Heart right ventricle (tissue), 16 donors: ENCODE results near the gene FGL2. TPM values are rescaled to one million over a fixed set of nuclear protein-coding genes. Genes with fewer than 3 reads are reported as not detected.
"Not testable (repeated sequence)": the region's sequence is repeated elsewhere in the genome, so short reads cannot be mapped to it uniquely, and the experiment has no call there.

Experiments
- ATAC-seq, 8 donors: fragments of 200-7000 bp; cut with Tn5 transposase; one replicate each; pipeline ENCODE4 v1.9.1; 2020; ENCODE audit warnings: mild to moderate bottlenecking in 8 of 8, moderate library complexity in 8 of 8, moderate number of reproducible peaks in 1 of 8
- DNase-seq, 2 donors: peaks; one replicate each; pipeline ENCODE4 v3.0.0-alpha.2; 2020
- H3K27ac ChIP-seq, 10 donors: fragments of 200-600 bp; sonication (generic) in 2 of 10; one replicate each; pipeline versions ENCODE4 v1.5.0 to v1.8.0; 2020 to 2022; ENCODE audit warnings: mild to moderate bottlenecking in 3 of 10
- H3K27me3 ChIP-seq, 7 donors: fragments of 200-600 bp; one replicate each; pipeline ENCODE4 v1.8.0; 2021 to 2022; ENCODE audit warnings: mild to moderate bottlenecking in 2 of 7
- H3K36me3 ChIP-seq, 9 donors: fragments of 200-600 bp; sonication (generic) in 1 of 9; one replicate each; pipeline versions ENCODE4 v1.5.0 to v1.8.0; 2020 to 2022; ENCODE audit warnings: mild to moderate bottlenecking in 2 of 9
- H3K4me1 ChIP-seq, 9 donors: fragments of 200-600 bp; sonication (generic) in 1 of 9; one replicate each; pipeline versions ENCODE4 v1.5.0 to v1.8.0; 2020 to 2022; ENCODE audit warnings: mild to moderate bottlenecking in 4 of 9
- H3K4me3 ChIP-seq, 10 donors: fragments of 200-600 bp; sonication (generic) in 2 of 10; one replicate each; pipeline versions ENCODE4 v1.5.0 to v1.8.0; 2020 to 2022; ENCODE audit warnings: mild to moderate bottlenecking in 7 of 10, moderate library complexity in 2 of 10
- H3K9me3 ChIP-seq, 11 donors: fragments of 200-600 bp in 10 of 11; sonication (generic) in 2 of 11; one replicate each; pipeline versions ENCODE4 v1.5.0 to v1.8.0; 2013 to 2022; ENCODE audit warnings: mild to moderate bottlenecking in 2 of 11, control low read depth in 1 of 11, moderate library complexity in 1 of 11
- WGBS, 2 donors: extraction: QIAGEN DNeasy Blood & Tissue Kit; methylation state at CpG; one replicate each; pipeline ENCODE4 v1.1.7; 2013; ENCODE audit warnings: inconsistent platforms in 1 of 2; 5-methylcytosine and 5-hydroxymethylcytosine counted together
- intact Hi-C, 10 donors: fragments of 100-400 bp; cut with DNase I; formaldehyde crosslinking; loops; one replicate each; pipeline versions ENCODE4 v1.11.1 to v1.14.2; 2022
- polyA plus RNA-seq, 2 donors: library from polyadenylated mRNA; stranded (reverse); fragments of 200-250 nt; gene quantifications; one replicate each; pipeline ENCODE4 v1.2.3, GENCODE V29; 2013
- total RNA-seq, 10 donors: library from RNA; stranded (reverse); fragmentation: NEBNext Ultra II Directional in 3 of 10; extraction: Animal tissue kit (Norgen Biotek cat#: 25700) in 3 of 10; gene quantifications; one replicate each; pipeline versions ENCODE4 v1.2.1 to v1.2.4, GENCODE V29; 2021 to 2023
- TF ChIP-seq, protein P1 (sequence below), 9 donors: fragments of 200-600 bp; sonication (generic) in 2 of 9; IDR thresholded peaks; one replicate each; pipeline versions ENCODE4 v1.5.0 to v1.8.0; 2021 to 2022; ENCODE audit warnings: antibody characterized with exemption in 9 of 9, mild to moderate bottlenecking in 5 of 9, moderate library complexity in 1 of 9
- donor health status: Arrhythmogenic right ventricular cardiomyopathy.
- donor health status: ischemic (EF 13 %, LVEDD 7.1; RV severe dilation, severe dysfunction).
- donor health status: healthy with polysubstance abuse.
- donor health status: DM: no; HTN: yes; CAD: no.
- donor health status: DM: no; HTN: no; CAD: no.
- donor health status: ischemic (EF 25% LVEDD 6.9; RV normal size, moderate dysfunction).
- donor health status: ischemic (EF 25% LVEDD 5.7; RV mildly dilated, moderate dysfunction).
- donor health status: healthy.
- donor health status: DM: yes; HTN: yes; CAD: no.
- donor health status: Ischemic cardiomyopathy.
- donor health status: ischemic (EF 35%, LVEDD 5.7; RV mildly dilated, moderate dysfunction).
- donor health status: nonischemic (EF 11% LVEDD 7.7; RV severe dilation, severe dysfunction).
- donor health status: DM: yes; HTN: yes; CAD: no.
- donor health status: PGD.
- donor health status: ischemic (EF 29% LVEDD 5.4; RV normal size, mild dysfunction).
- donor health status: nonischemic (EF 23%, LVEDD 6.1; RV moderate dilation, normal function).

Gene FGL2
- total and polyA plus RNA-seq, 12 donors: 3.4 to 41.3 (median 8.2) TPM

DNA sequence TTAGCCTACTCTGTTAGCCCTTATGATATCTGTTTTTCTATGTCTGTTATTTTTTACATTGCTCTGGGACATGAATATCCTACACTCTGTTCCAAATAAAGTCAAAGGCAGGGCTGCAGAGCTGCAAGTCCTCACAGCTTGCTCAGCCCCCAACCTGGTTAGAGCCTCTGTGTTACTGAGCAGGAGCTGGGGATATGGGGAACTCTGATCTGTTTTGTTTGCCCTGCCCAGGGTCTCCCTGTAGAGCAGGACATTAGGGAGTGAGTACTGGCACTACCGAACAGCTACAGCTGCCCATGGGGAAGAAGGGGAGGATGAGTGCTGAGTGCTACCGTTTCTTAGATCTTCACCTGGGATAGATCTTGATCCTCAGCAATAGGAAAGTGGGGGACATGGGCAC is 32.8 kb upstream of the FGL2 start:
- TF ChIP-seq, protein P1, sequence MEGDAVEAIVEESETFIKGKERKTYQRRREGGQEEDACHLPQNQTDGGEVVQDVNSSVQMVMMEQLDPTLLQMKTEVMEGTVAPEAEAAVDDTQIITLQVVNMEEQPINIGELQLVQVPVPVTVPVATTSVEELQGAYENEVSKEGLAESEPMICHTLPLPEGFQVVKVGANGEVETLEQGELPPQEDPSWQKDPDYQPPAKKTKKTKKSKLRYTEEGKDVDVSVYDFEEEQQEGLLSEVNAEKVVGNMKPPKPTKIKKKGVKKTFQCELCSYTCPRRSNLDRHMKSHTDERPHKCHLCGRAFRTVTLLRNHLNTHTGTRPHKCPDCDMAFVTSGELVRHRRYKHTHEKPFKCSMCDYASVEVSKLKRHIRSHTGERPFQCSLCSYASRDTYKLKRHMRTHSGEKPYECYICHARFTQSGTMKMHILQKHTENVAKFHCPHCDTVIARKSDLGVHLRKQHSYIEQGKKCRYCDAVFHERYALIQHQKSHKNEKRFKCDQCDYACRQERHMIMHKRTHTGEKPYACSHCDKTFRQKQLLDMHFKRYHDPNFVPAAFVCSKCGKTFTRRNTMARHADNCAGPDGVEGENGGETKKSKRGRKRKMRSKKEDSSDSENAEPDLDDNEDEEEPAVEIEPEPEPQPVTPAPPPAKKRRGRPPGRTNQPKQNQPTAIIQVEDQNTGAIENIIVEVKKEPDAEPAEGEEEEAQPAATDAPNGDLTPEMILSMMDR (IDR thresholded peaks at IDR 0.05): no peak
- intact Hi-C loops: no loop called here
- ATAC-seq (no peak), DNase-seq (no peak)
- WGBS, 2 donors: 87% methylated on average over 2 of the region's 2 CpGs
- peaks cover 0 to 23% (median 7%) of the 10 kb centered on the region in 11 donors for H3K9me3 ChIP-seq
- peaks cover 0 to 7% (median 0%) of the 10 kb centered on the region in 9 donors for H3K36me3 ChIP-seq
- H3K4me3 ChIP-seq: no peak overlapping the region
- no peaks in the 10 kb centered on the region for H3K27me3 ChIP-seq
- no peak overlapping the region for H3K27ac ChIP-seq
- peaks cover 0 to 8% (median 0%) of the 10 kb centered on the region in 9 donors for H3K4me1 ChIP-seq

DNA sequence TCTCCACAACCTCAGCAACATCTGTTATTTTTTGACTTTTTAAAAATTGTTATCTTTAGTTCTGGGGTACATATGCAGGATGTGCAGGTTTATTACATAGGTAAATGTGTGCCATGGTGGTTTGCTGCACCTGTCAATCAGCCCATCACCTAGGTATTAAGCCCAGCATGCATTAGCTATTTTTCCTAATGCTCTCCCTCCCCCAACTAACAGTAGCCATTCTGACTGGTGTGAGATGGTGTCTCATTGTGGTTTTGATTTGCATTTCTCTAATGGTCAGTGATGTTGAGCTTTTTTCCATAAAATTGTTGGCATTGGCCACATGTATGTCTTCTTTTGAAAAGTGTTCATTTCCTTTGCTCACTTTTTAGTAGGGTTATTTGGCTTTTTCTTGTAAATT is 29.2 kb upstream of the FGL2 start:
- peaks cover 0 to 23% (median 7%) of the 10 kb centered on the region in 11 donors for H3K9me3 ChIP-seq
- H3K27ac ChIP-seq, H3K36me3 ChIP-seq, H3K27me3 ChIP-seq, H3K4me1 ChIP-seq, ATAC-seq, H3K4me3 ChIP-seq, DNase-seq, intact Hi-C loops: not testable (repeated sequence)

DNA sequence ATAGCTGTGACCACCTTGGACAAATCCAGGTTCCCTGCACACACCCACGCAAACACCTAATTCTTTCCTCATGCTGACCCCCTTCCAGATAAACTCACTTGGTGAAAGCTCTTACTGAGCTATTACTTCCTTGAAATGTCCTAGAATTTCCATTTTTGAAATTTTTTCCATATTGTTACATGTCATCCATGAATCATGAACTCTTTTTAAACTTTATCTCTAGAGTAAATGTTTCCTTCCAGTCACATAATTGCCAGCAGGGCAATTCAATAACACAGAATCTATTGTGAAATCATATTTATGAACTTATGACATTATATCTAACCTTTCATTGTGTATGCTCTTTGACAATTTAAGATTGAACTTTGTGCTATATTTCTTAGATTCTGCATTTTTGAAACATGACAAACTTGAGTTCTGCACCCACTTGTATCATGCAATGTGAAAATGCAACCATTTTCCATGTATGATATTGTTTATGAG is 26.8 kb upstream of the FGL2 start:
- ATAC-seq (peak in 1 of 8 donors; percentile 25), DNase-seq (no peak)
- 87 to 89% methylated on average over 1 of the region's 1 CpG for WGBS, 2 donors
- Histone ChIP-seq H3K9me3 (peaks cover 0 to 23% (median 7%) of the 10 kb centered on the region in 11 donors), H3K27me3 (no peaks in the 10 kb centered on the region), H3K36me3 (no peaks in the 10 kb centered on the region), H3K4me3 (no peak overlapping the region), H3K4me1 (peaks cover 0 to 18% (median 0%) of the 10 kb centered on the region in 9 donors), H3K27ac (no peak overlapping the region)
- TF ChIP-seq, protein P1 (IDR thresholded peaks at IDR 0.05): no peak
- intact Hi-C loops: no loop called here

DNA sequence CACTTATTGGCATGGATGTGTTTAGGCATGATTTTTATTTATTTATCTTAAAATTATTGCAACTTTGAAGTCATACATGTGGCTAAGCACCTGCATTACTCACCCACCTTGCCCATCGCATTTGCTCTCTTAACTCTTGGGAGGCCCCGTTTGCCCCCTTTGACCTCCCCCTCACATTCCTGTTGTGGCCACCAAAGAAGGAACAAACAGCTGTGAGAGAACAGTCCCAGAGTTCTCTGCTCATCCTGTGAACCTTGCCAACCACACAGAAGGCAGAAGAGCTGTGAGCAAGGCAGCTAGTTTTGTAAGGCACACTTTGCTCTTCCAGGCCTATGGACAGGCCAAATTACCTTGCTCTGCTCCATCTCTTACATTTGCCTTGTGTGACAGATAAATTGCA is 23.6 kb upstream of the FGL2 start:
- DNase-seq (no peak), ATAC-seq (peak in 3 of 8 donors; percentile 25 to 57 (median 40))
- Histone ChIP-seq H3K9me3 (peaks cover 0 to 13% (median 0%) of the 10 kb centered on the region in 11 donors), H3K4me3 (no peak overlapping the region), H3K4me1 (peaks cover 0 to 18% (median 0%) of the 10 kb centered on the region in 9 donors), H3K27me3 (no peaks in the 10 kb centered on the region), H3K27ac (no peak overlapping the region), H3K36me3 (no peaks in the 10 kb centered on the region)
- TF ChIP-seq, protein P1 (IDR thresholded peaks at IDR 0.05): no peak
- intact Hi-C loops: no loop called here
- WGBS, 2 donors: 74 to 78% methylated on average over 2 of the region's 2 CpGs

DNA sequence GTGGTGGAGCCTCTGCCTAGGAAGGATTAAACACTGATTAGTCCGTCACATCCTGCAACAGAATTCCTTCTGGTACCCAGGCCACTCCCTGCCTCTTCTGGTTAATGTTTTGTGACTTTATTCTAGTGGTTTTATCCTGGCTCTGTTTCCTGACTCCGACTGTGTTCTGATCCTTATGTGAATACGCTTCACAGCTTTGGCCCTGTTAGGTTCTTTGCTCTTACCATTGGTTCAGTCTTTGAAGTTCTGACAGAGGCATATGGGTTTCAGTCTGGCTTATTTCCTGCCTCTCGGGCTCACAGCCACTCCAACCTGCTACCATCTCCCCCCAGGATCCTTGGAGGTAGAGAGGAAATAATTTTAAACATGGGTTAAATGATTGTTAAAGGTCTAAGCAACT is 23.2 kb upstream of the FGL2 start:
- 89 to 90% methylated on average over 4 of the region's 4 CpGs for WGBS, 2 donors
- Histone ChIP-seq H3K27me3 (no peaks in the 10 kb centered on the region), H3K4me3 (no peak overlapping the region), H3K36me3 (no peaks in the 10 kb centered on the region), H3K9me3 (peaks cover 0 to 13% (median 0%) of the 10 kb centered on the region in 11 donors), H3K4me1 (peaks cover 0 to 18% (median 0%) of the 10 kb centered on the region in 9 donors), H3K27ac (no peak overlapping the region)
- no peak for ATAC-seq
- intact Hi-C loops: no loop called here
- DNase-seq: no peak
- TF ChIP-seq, protein P1 (IDR thresholded peaks at IDR 0.05): no peak
